H1 (cell line): Measurements from ENCODE around the gene SYNE4. TPM values are rescaled to one million over a fixed set of nuclear protein-coding genes. Genes with fewer than 3 reads are reported as not detected.

ENCODE experiments used
- polyA plus RNA-seq, 7 experiments: library from polyadenylated mRNA; depleted of rRNA in 3 of 7; stranded (reverse) in 5 of 7; unstranded in 2 of 7; fragments of >200 nt in 5 of 7; fragments of 200-250 nt in 2 of 7; gene quantifications; 1 replicate in 5 of 7; 2 replicates in 1 of 7; 4 replicates in 1 of 7; pipeline versions ENCODE4 v1.2.1 to v1.2.3, GENCODE V29; 2011 to 2013; ENCODE audit warnings: missing spikeins in 2 of 7, mixed read lengths in 2 of 7
- small RNA-seq: library from polyadenylated mRNA; stranded (forward); fragments of <200 nt; extraction: miRNeasy Mini kit (QIAGEN cat#:217004); gene quantifications from one replicate; pipeline ENCODE3, GENCODE V24; 2013; ENCODE audit not compliant: insufficient read depth
- total RNA-seq: library from RNA; stranded (reverse); fragmentation: NEBNext Ultra II Directional; extraction: Animal tissue kit (Norgen Biotek cat#: 25700); gene quantifications from 2 replicates; pipeline ENCODE4 v1.2.1, GENCODE V29; 2021

Gene SYNE4
- total and polyA plus RNA-seq, 2 of the 8 experiments (the other 6 are each of a cell fraction or from before 2014, with no cell fraction given), result 20.8 to 22.6 TPM

Small RNA genes lying within 50 kb of the gene (small RNA-seq; reads per million reads assigned to genes)
- not detected for gene AF038458.1

Other genes with a start within 250 kb of the SYNE4 start
- 25.0 and 25.2 TPM in 2 replicates for gene ARHGAP33, start 233.2 kb downstream of the SYNE4 start, total RNA-seq
- 6.5 and 11.2 TPM in 2 replicates for gene ARHGAP33, start 233.2 kb downstream of the SYNE4 start, polyA plus RNA-seq (2011; rRNA removed)
- gene PRODH2, start 196.0 kb downstream of the SYNE4 start, total RNA-seq, result not detected in 2 replicates
- gene PRODH2, start 196.0 kb downstream of the SYNE4 start, polyA plus RNA-seq (2011; rRNA removed), result not detected in 2 replicates
- 0.40 and 1.4 TPM in 2 replicates for gene NPHS1, start 156.3 kb downstream of the SYNE4 start, total RNA-seq
- gene NPHS1, start 156.3 kb downstream of the SYNE4 start, polyA plus RNA-seq (2011; rRNA removed), result 1.3 and 1.9 TPM in 2 replicates
- gene KIRREL2, start 151.9 kb downstream of the SYNE4 start, total RNA-seq, result 4.6 TPM in 2 replicates
- 2.4 and 3.3 TPM in 2 replicates for gene KIRREL2, start 151.9 kb downstream of the SYNE4 start, polyA plus RNA-seq (2011; rRNA removed)
- gene APLP1, start 140.2 kb downstream of the SYNE4 start, total RNA-seq, result 22.0 and 22.2 TPM in 2 replicates
- 19.9 and 32.4 TPM in 2 replicates for gene APLP1, start 140.2 kb downstream of the SYNE4 start, polyA plus RNA-seq (2011; rRNA removed)
- 12.0 and 13.2 TPM in 2 replicates for gene NFKBID, start 108.3 kb downstream of the SYNE4 start, total RNA-seq
- gene NFKBID, start 108.3 kb downstream of the SYNE4 start, polyA plus RNA-seq (2011; rRNA removed), result 10.0 and 22.1 TPM in 2 replicates
- gene HCST, start 106.3 kb downstream of the SYNE4 start, total RNA-seq, result 1.1 TPM in 1 of 2 replicates, not detected in the other
- 2.8 and 3.0 TPM in 2 replicates for gene HCST, start 106.3 kb downstream of the SYNE4 start, polyA plus RNA-seq (2011; rRNA removed)
- gene TYROBP, start 100.5 kb downstream of the SYNE4 start, total RNA-seq, result not detected in 2 replicates
- gene TYROBP, start 100.5 kb downstream of the SYNE4 start, polyA plus RNA-seq (2011; rRNA removed), result 0.18 and 0.19 TPM in 2 replicates
- 15.2 and 16.8 TPM in 2 replicates for gene LRFN3, start 72.4 kb downstream of the SYNE4 start, total RNA-seq
- 4.6 and 8.0 TPM in 2 replicates for gene LRFN3, start 72.4 kb downstream of the SYNE4 start, polyA plus RNA-seq (2011; rRNA removed)
- 16.0 and 16.8 TPM in 2 replicates for gene SDHAF1, start 13.6 kb downstream of the SYNE4 start, total RNA-seq
- 21.3 and 27.7 TPM in 2 replicates for gene SDHAF1, start 13.6 kb downstream of the SYNE4 start, polyA plus RNA-seq (2011; rRNA removed)
- 19.2 and 24.8 TPM in 2 replicates for gene ALKBH6, start 5.4 kb upstream of the SYNE4 start, total RNA-seq
- 33.3 and 51.2 TPM in 2 replicates for gene ALKBH6, start 5.4 kb upstream of the SYNE4 start, polyA plus RNA-seq (2011; rRNA removed)
- 21.7 and 33.7 TPM in 2 replicates for gene CLIP3, start 24.1 kb upstream of the SYNE4 start, total RNA-seq
- 5.9 and 12.0 TPM in 2 replicates for gene CLIP3, start 24.1 kb upstream of the SYNE4 start, polyA plus RNA-seq (2011; rRNA removed)
- 6.0 and 6.4 TPM in 2 replicates for gene THAP8, start 45.5 kb upstream of the SYNE4 start, total RNA-seq
- gene THAP8, start 45.5 kb upstream of the SYNE4 start, polyA plus RNA-seq (2011; rRNA removed), result 11.1 and 14.8 TPM in 2 replicates
- gene WDR62, start 46.1 kb upstream of the SYNE4 start, total RNA-seq, result 39.5 and 39.8 TPM in 2 replicates
- 28.2 and 39.9 TPM in 2 replicates for gene WDR62, start 46.1 kb upstream of the SYNE4 start, polyA plus RNA-seq (2011; rRNA removed)
- not detected in 2 replicates for gene OVOL3, start 102.3 kb upstream of the SYNE4 start, total RNA-seq
- gene OVOL3, start 102.3 kb upstream of the SYNE4 start, polyA plus RNA-seq (2011; rRNA removed), result 0.31 and 0.45 TPM in 2 replicates
- 149 and 150 TPM in 2 replicates for gene POLR2I, start 106.1 kb upstream of the SYNE4 start, total RNA-seq
- 143 and 250 TPM in 2 replicates for gene POLR2I, start 106.1 kb upstream of the SYNE4 start, polyA plus RNA-seq (2011; rRNA removed)
- gene TBCB, start 106.7 kb upstream of the SYNE4 start, total RNA-seq, result 153 and 168 TPM in 2 replicates
- gene TBCB, start 106.7 kb upstream of the SYNE4 start, polyA plus RNA-seq (2011; rRNA removed), result 286 and 367 TPM in 2 replicates
- gene CAPNS1, start 131.3 kb upstream of the SYNE4 start, total RNA-seq, result 382 and 386 TPM in 2 replicates
- gene CAPNS1, start 131.3 kb upstream of the SYNE4 start, polyA plus RNA-seq (2011; rRNA removed), result 438 and 448 TPM in 2 replicates
- gene COX7A1, start 143.6 kb upstream of the SYNE4 start, total RNA-seq, result 0.60 and 0.75 TPM in 2 replicates
- 0.60 and 0.96 TPM in 2 replicates for gene COX7A1, start 143.6 kb upstream of the SYNE4 start, polyA plus RNA-seq (2011; rRNA removed)
- gene ZNF565, start 205.9 kb upstream of the SYNE4 start, total RNA-seq, result 2.7 and 3.1 TPM in 2 replicates
- 0.42 and 0.89 TPM in 2 replicates for gene ZNF565, start 205.9 kb upstream of the SYNE4 start, polyA plus RNA-seq (2011; rRNA removed)
- 154 and 161 TPM in 2 replicates for gene ZNF146, start 206.3 kb upstream of the SYNE4 start, total RNA-seq
- 18.8 and 27.0 TPM in 2 replicates for gene ZNF146, start 206.3 kb upstream of the SYNE4 start, polyA plus RNA-seq (2011; rRNA removed)